HG03469 (cell line): Measurements from ENCODE around the gene HK1.
A peak's percentile ranks its signal among the peaks of the same experiment; 100 is the strongest.
"Not testable (repeated sequence)": the region's sequence is repeated elsewhere in the genome, so short reads cannot be mapped to it uniquely, and the experiment has no call there.

Experiments
- ATAC-seq: cut with Tn5 transposase; IDR thresholded peaks from one replicate; pipeline ENCODE4 v1.9.1; 2021; ENCODE audit warnings: mild to moderate bottlenecking, moderate library complexity, moderate number of reproducible peaks; ENCODE audit not compliant: unreplicated experiment

Gene HK1

GRCh38 chr10:69306421-69306820, 28.1 kb downstream of the HK1 start:
- ATAC-seq = no peak

DNA sequence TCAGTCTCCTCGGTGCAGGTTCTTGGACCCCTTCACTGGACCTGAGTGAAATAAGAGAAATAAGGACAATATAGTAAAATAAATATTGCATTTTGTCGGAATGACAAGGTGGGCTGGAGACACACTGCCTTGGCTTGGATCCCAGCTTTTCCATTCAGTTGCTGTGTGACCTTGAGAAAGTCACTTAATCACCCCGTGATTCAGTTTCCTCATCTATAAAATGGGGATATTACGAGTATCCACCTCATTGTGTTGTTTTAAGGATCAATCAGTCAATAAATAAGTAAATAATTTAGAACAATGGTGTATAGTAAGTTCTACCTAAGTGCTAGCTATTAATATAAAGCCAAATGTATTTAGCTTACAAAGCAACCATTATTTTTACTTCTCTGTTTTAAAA, 29.1 kb downstream of the HK1 start:
- no peak for ATAC-seq

GRCh38 chr10:69308304-69308703, 30.0 kb downstream of the HK1 start:
- not testable (repeated sequence) for ATAC-seq

DNA sequence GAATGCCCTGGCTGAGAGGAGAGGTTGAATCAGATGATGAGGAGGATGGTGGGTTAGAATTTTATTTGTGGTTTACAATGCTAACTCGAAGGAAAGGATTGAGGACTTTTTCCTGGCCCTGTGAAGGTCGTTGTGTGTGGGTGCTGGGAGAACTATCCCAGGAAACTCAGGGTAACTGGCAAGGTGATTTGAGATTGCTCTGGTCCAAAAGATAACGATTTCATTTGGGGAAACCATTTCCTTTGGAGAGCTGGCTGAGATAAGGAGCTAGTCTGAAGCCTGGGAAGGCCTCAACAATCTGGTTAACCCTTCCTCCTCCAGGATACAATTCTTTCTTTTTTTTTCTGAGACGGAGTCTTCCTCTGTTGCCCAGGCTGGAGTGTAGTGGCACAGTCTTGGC, 33.0 kb downstream of the HK1 start:
- ATAC-seq = no peak

GRCh38 chr10:69312528-69312927, 34.2 kb downstream of the HK1 start:
- no peak for ATAC-seq

DNA sequence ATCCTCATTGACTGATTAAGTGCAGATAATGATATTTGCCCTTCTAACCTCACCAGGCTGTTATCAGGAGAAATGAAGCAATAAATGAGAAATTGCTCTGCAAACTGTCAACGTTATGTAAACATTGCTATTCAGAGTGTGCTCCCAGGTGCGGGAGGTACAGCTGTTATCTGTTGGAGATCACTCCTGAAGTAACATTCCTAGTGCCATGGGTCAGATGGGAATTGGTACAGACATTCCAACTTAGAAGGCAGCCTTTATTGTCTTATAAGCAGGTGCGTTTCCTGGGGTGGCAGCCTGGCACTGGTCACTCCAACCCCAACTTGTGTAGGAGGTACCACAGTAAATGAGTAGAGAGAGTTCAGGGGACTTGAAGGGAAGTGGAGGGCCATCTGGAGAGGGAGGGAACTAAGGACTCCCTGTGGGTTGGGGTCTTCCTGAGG, 36.8 kb downstream of the HK1 start:
- no peak for ATAC-seq

GRCh38 chr10:69315610-69316312, 37.5 kb downstream of the HK1 start:
- ATAC-seq = no peak

- ATAC-seq = no peak
Measured at GRCh38 chr10:69316313-69317059, 38.2 kb downstream of the HK1 start.

GRCh38 chr10:69317175-69317604, 38.9 kb downstream of the HK1 start:
- ATAC-seq = peak; percentile 37

DNA sequence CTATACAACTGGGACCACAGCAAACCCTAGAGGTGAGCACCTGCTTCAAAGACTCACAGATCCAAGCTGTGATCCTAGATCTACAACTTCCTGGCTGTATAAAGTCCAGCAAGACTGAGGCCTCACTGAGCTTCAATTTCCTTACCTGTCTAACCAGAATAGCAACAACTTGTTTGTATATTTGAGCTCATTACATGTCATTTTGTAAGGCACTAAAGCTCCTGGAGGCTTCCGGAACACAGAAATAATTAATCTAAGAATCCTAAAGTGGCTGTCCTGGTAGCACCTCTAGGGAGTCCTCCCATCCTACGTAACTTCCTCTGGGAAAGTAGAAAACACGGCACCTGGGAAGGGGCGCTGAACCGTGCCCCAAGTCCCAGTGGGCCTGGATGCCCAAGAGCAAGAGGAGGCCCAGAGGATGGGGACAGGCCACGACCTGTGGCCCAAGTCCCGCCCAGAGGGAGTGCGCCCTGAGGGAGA, 39.4 kb downstream of the HK1 start:
- no peak for ATAC-seq

GRCh38 chr10:69318106-69318866, 40.0 kb downstream of the HK1 start:
- peak; percentile 60 for ATAC-seq

- ATAC-seq = peak; percentile 2
Measured at GRCh38 chr10:69318867-69319727, 40.8 kb downstream of the HK1 start.

GRCh38 chr10:69319841-69320316, 41.6 kb downstream of the HK1 start:
- ATAC-seq = no peak

DNA sequence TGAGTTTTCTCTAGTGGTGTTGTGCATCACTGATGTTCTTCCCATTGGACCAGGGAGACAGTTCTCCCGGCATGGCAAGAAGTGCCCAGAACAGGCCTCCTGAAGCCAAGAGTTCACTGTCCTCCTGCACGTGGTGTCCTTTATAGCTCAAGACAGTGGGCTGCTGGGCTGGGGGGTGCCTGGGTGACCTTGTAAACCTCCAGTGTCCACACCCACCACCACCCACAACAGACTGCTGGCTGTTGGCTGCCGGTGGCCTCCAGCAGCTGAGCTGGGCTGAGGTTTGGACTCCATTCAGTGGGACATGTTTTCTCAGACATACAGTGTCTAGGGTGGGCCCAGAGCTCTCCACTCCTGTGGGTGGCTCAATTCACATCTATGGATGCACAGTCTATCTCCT, 42.2 kb downstream of the HK1 start:
- no peak for ATAC-seq

- no peak for ATAC-seq
Measured at GRCh38 chr10:69321039-69321715, 42.9 kb downstream of the HK1 start.

DNA sequence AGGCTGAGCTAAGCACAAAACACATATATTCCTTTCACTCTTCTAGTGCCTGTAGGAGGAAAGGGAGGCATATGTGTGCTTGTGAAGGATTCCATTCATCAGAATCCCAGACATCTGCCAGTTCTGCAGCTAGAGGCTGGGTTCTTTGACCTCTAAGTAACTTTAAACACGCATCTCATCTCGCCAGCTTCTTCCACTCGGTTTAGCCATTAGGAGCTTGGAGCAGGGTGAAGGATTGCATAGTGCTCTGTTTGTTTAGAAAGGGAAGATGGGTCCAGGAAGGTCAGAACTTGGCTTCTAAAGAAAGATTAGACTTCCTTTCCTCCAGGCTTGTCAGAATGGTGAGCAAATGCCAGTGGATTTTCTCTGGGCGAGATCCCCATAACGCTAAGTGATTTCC, 43.6 kb downstream of the HK1 start:
- ATAC-seq = no peak

DNA sequence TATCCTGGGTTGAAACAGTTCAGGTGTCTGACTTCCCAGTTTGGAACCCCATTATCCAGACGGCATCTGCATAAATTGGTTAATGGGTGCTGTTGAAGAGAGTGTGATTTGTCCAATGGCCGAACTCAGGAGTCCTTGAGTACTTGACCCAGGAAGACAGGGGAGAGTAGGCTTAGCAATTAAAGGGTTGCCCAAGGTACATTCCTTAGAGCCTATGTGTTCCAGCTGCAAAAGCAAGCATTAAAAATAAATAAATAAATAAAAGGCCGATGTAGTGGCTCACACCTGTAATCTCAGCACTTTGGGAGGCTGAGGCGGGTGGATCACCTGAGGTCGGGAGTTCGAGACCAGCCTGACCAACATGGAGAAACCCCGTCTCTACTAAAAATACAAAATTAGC, 44.0 kb downstream of the HK1 start:
- ATAC-seq = not testable (repeated sequence)

- ATAC-seq = no peak
Measured at GRCh38 chr10:69323622-69324021, 45.3 kb downstream of the HK1 start.

GRCh38 chr10:69324583-69324982, 46.3 kb downstream of the HK1 start:
- ATAC-seq = no peak
